Adrenal gland (tissue), 5 donors: ENCODE results near the gene C19orf38.

Source experiments
- CTCF ChIP-seq, 6 experiments: fragments of 450-650 bp in 4 of 6; fragments of 200-600 bp in 2 of 6; sonication (generic) in 1 of 6; IDR thresholded peaks; 1 replicate in 5 of 6; 2 replicates in 1 of 6; pipeline versions ENCODE4 v1.5.1 to v1.8.0; 2016 to 2021; ENCODE audit warnings: antibody characterized with exemption in 6 of 6, mild to moderate bottlenecking in 2 of 6, moderate library complexity in 1 of 6
- POLR2A ChIP-seq, 2 donors: fragments of 450-650 bp; IDR thresholded peaks; one replicate each; pipeline ENCODE4 v1.6.1; 2017; ENCODE audit warnings: antibody characterized with exemption in 2 of 2, mild to moderate bottlenecking in 2 of 2, moderate library complexity in 1 of 2
- donor health status: DM: no; HTN: no; CAD: no.

GRCh38 chr19:10870955-10871603, 22.9 kb downstream of the C19orf38 start, which contains the start of gene CARM1:
- TF ChIP-seq CTCF (IDR thresholded peaks at IDR 0.05) = peak in 5 of 6 experiments; percentile 6 to 97 (median 58)
- TF ChIP-seq POLR2A (IDR thresholded peaks at IDR 0.05) = no peak
